ENCODE data around the gene OTUD4.

DNA sequence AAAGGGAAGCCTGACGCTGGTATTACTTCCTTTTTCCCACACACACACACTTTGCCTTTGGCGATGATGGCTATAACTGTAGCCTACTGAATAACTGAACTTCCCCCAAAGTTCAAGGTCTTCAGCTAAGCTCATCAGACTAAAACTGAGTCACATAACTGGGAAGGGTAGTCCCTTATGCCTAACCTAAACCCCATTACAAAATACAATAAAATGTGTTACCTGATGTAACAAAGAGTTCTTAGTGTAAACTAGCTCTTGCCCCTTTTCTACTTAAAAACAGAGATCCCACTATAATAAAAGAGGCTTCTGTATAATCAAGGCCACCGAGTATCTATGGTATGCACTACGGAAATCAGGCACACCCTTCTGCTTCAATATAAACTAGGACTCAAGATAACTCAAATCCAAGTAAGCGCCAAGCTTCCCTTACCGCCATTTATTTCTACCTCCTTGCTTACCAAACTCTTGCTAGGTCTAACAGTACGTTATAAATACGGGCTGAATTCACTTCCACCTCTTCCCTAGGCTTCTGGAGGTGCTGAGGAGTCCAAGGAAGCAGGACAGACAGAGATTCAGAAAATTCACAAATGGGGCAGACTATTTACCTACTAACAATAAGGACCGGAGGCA lies 2.4 kb downstream of the OTUD4 start:
- TF ChIP-seq, protein P1, sequence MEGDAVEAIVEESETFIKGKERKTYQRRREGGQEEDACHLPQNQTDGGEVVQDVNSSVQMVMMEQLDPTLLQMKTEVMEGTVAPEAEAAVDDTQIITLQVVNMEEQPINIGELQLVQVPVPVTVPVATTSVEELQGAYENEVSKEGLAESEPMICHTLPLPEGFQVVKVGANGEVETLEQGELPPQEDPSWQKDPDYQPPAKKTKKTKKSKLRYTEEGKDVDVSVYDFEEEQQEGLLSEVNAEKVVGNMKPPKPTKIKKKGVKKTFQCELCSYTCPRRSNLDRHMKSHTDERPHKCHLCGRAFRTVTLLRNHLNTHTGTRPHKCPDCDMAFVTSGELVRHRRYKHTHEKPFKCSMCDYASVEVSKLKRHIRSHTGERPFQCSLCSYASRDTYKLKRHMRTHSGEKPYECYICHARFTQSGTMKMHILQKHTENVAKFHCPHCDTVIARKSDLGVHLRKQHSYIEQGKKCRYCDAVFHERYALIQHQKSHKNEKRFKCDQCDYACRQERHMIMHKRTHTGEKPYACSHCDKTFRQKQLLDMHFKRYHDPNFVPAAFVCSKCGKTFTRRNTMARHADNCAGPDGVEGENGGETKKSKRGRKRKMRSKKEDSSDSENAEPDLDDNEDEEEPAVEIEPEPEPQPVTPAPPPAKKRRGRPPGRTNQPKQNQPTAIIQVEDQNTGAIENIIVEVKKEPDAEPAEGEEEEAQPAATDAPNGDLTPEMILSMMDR (IDR thresholded peaks at IDR 0.05; ENCODE audit: insufficient read depth, low read length): no peak
- TF ChIP-seq, protein P2, sequence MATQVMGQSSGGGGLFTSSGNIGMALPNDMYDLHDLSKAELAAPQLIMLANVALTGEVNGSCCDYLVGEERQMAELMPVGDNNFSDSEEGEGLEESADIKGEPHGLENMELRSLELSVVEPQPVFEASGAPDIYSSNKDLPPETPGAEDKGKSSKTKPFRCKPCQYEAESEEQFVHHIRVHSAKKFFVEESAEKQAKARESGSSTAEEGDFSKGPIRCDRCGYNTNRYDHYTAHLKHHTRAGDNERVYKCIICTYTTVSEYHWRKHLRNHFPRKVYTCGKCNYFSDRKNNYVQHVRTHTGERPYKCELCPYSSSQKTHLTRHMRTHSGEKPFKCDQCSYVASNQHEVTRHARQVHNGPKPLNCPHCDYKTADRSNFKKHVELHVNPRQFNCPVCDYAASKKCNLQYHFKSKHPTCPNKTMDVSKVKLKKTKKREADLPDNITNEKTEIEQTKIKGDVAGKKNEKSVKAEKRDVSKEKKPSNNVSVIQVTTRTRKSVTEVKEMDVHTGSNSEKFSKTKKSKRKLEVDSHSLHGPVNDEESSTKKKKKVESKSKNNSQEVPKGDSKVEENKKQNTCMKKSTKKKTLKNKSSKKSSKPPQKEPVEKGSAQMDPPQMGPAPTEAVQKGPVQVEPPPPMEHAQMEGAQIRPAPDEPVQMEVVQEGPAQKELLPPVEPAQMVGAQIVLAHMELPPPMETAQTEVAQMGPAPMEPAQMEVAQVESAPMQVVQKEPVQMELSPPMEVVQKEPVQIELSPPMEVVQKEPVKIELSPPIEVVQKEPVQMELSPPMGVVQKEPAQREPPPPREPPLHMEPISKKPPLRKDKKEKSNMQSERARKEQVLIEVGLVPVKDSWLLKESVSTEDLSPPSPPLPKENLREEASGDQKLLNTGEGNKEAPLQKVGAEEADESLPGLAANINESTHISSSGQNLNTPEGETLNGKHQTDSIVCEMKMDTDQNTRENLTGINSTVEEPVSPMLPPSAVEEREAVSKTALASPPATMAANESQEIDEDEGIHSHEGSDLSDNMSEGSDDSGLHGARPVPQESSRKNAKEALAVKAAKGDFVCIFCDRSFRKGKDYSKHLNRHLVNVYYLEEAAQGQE (IDR thresholded peaks at IDR 0.05; ENCODE audit: insufficient replicate concordance, low read depth): no peak
- TF ChIP-seq POLR2AphosphoS5 (IDR thresholded peaks at IDR 0.05; ENCODE audit: low read depth): no peak

Measured in HL-60 (cell line).